H1 (cell line): Measurements from ENCODE around the gene SPHK1. TPM values are rescaled to one million over a fixed set of nuclear protein-coding genes. Genes with fewer than 3 reads are reported as not detected.

Source experiments
- ATF2 ChIP-seq: IDR thresholded peaks from 2 replicates; pipeline ENCODE4 v1.6.1; 2012; ENCODE audit warnings: low read length, inconsistent platforms
- BCL11A ChIP-seq, 2 experiments: IDR thresholded peaks; one replicate each; pipeline ENCODE4 v1.6.1; 2011; ENCODE audit warnings: low read depth in 2 of 2, low read length in 2 of 2, mild to moderate bottlenecking in 2 of 2
- CBX5 ChIP-seq: fragments of 300-800, 300-1000 bp; sonication (generic); IDR thresholded peaks from 2 replicates; pipeline ENCODE4 v1.7.1; 2016; ENCODE audit warnings: antibody characterized with exemption, low read length, low read depth
- CHD1 ChIP-seq: IDR thresholded peaks from 2 replicates; pipeline ENCODE4 v1.6.1; 2012; ENCODE audit warnings: low read depth, low read length, improper control_type of control experiment
- EZH2 ChIP-seq: fragments of 200-600 bp; sonication (generic); IDR thresholded peaks from 2 replicates; pipeline ENCODE4 v1.7.1; 2012; ENCODE audit warnings: low read depth, mild to moderate bottlenecking, moderate library complexity, low read length, inconsistent platforms; ENCODE audit not compliant: severe bottlenecking
- GTF2F1 ChIP-seq: IDR thresholded peaks from 2 replicates; pipeline ENCODE4 v1.6.1; 2012; ENCODE audit warnings: low read depth, low read length, improper control_type of control experiment, borderline replicate concordance
- PHF8 ChIP-seq: fragments of 200-600 bp; sonication (generic); conservative IDR thresholded peaks from 2 replicates; pipeline ENCODE4 v1.7.1; 2012; ENCODE audit warnings: low read depth, mild to moderate bottlenecking, inconsistent platforms, low read length, moderate library complexity
- RBBP5 ChIP-seq: IDR thresholded peaks from 2 replicates; pipeline ENCODE4 v1.7.1; 2012; ENCODE audit warnings: low read depth, mild to moderate bottlenecking, inconsistent platforms, low read length, moderate library complexity, borderline replicate concordance
- SP1 ChIP-seq: IDR thresholded peaks from 2 replicates; pipeline ENCODE4 v1.6.1; 2011; ENCODE audit warnings: low read depth, low read length
- polyA plus RNA-seq, 7 experiments: library from polyadenylated mRNA; depleted of rRNA in 3 of 7; stranded (reverse) in 5 of 7; unstranded in 2 of 7; fragments of >200 nt in 5 of 7; fragments of 200-250 nt in 2 of 7; gene quantifications; 1 replicate in 5 of 7; 2 replicates in 1 of 7; 4 replicates in 1 of 7; pipeline versions ENCODE4 v1.2.1 to v1.2.3, GENCODE V29; 2011 to 2013; ENCODE audit warnings: missing spikeins in 2 of 7, mixed read lengths in 2 of 7
- total RNA-seq: library from RNA; stranded (reverse); fragmentation: NEBNext Ultra II Directional; extraction: Animal tissue kit (Norgen Biotek cat#: 25700); gene quantifications from 2 replicates; pipeline ENCODE4 v1.2.1, GENCODE V29; 2021

Gene SPHK1
- total and polyA plus RNA-seq, 2 of the 8 experiments (the other 6 are each of a cell fraction or from before 2014, with no cell fraction given), result 2.4 TPM

GRCh38 chr17:76363107-76363842, 21.1 kb upstream of the SPHK1 start (continued):
- TF ChIP-seq GTF2F1 (no peak), SP1 (no peak), EZH2 (no peak), PHF8 (no peak), CHD1 (no peak), BCL11A (IDR thresholded peaks at IDR 0.05; ENCODE audit: low read depth in 2 of 2, low read length in 2 of 2) (no peak), ATF2 (no peak), CBX5 (no peak), RBBP5 (no peak)
